GM19193 (cell line): Measurements from ENCODE around the gene IL36A.

Experiments
- POLR2A ChIP-seq: IDR thresholded peaks from 4 replicates; pipeline ENCODE4 v1.6.1; 2011; ENCODE audit not compliant: insufficient read depth, insufficient read length; ENCODE audit errors: extremely low read depth

IL36A gene

GRCh38 chr2:113005030-113005509 is at the start of gene IL36A:
Gene IL36A, plus strand, starts transcription at chr2:113005459. Its CDS starts 413 bp downstream, at chr2:113005872.
- TF ChIP-seq POLR2A: no peak

GRCh38 chr2:112957511-112957910 is 47.7 kb upstream of the IL36A start:
- TF ChIP-seq POLR2A: no peak

GRCh38 chr2:112958428-112959108 is 46.7 kb upstream of the IL36A start:
- TF ChIP-seq POLR2A: no peak

- no peak for TF ChIP-seq POLR2A
Measured at GRCh38 chr2:112959109-112959812, 46.0 kb upstream of the IL36A start.

DNA sequence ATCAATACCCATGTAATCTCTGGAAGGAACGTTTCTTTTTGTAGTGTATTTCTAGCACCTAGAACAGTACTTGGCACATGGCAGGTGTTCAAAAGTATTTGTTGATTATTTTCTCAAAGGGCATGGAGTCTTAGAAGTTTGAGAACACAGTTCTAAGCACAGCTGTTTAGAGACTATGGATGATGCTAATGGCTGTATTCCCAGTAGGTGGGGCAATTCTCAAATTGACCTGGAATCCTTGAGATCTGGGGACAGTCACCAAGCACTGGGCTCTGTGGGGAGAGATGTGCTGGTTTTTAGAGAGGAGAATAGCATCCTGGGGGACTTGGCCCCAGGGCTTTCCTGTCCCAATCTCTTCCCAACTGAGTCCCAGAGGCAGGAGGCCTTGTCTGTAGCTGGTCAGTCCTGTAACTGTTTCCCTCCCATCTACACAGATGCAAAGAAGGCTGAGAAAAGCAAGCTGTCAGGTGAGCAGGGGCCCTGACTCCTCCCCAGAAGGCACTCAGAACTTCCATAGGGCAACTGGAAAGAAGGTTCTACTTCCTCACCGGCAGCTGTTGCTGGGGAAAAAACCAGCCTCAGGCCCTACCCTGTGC is 44.9 kb upstream of the IL36A start:
- no peak for TF ChIP-seq POLR2A

- no peak for TF ChIP-seq POLR2A
Measured at GRCh38 chr2:112962308-112963175, 42.7 kb upstream of the IL36A start.

- no peak for TF ChIP-seq POLR2A
Measured at GRCh38 chr2:112967023-112967422, 38.2 kb upstream of the IL36A start.

DNA sequence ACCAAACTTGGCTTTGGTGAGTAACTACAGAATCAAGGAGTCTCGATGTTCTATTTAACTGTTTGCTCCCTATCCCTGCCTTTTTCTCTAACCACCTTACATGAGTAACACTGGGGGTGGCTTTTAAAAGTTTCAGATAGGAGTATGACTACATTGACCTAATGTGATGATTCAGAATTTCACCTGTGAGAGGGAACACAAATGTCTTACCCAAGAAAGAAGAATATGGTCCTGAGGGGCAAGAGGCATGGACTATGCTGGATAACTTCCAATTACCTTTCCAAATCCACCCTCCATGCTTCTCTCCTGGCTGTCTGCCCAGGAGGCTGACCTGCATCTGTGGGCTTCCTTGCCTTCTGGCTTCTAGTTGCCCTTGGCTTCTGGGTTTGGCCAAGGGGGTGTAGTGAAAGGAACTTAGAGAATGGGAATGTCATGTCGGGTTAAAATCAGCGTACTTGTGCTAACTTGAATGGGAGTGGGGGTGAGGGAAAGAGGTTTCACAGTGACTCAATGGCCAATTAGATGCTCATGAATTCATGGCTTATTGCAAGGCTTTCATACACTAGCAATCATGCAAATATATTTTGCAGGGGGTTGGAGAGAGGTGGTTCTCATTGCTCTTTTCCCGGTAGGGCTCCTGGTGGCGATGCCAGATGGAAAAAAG is 32.7 kb upstream of the IL36A start:
- TF ChIP-seq POLR2A: no peak

- TF ChIP-seq POLR2A: no peak
Measured at GRCh38 chr2:112973156-112973555, 32.1 kb upstream of the IL36A start.

- TF ChIP-seq POLR2A: no peak
Measured at GRCh38 chr2:112977559-112978056, 27.7 kb upstream of the IL36A start, which contains the start of gene IL36G. Gene IL36G, plus strand, starts transcription at chr2:112978006. Its CDS starts 633 bp downstream, at chr2:112978639.

GRCh38 chr2:112979731-112980130 is 25.5 kb upstream of the IL36A start:
- TF ChIP-seq POLR2A: no peak

- no peak for TF ChIP-seq POLR2A
Measured at GRCh38 chr2:112980537-112980936, 24.7 kb upstream of the IL36A start.

GRCh38 chr2:112985090-112985489 is 20.2 kb upstream of the IL36A start:
- TF ChIP-seq POLR2A: no peak

DNA sequence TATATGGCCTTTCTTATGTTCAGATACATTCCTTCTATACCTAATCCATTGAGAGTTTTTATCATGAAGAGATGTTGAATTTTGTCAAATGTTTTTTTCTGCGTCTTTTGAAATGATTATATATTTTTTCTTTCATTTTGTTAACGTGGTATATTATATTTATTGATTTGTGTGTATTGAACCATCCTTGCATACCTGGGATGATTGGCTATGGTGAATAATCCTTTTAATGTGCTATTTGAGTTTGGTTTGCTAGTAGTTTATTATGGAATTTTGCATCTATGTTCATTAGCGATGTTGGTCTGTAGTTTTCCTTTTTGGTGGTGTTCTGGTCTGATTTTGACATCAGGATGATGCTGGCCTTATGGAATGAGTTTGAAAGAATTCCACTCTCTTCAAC is 15.6 kb upstream of the IL36A start:
- TF ChIP-seq POLR2A: no peak
